ENCODE data around the gene GOLGA7B.

- TF ChIP-seq CTCF (IDR thresholded peaks at IDR 0.05; ENCODE audit: extremely low read depth in 1 of 2, insufficient read depth in 1 of 2, low read depth in 1 of 2, low read length in 2 of 2) (no peak), POLR2AphosphoS5 (IDR thresholded peaks at IDR 0.05; ENCODE audit: insufficient read depth, low read depth, low read length) (no peak), POLR2A (IDR thresholded peaks at IDR 0.05; ENCODE audit: low read depth, low read length) (no peak), EZH2 (IDR thresholded peaks at IDR 0.05; ENCODE audit: borderline replicate concordance, low read depth, low read length, severe bottlenecking) (no peak), JUN (IDR thresholded peaks at IDR 0.05; ENCODE audit: borderline replicate concordance, insufficient read depth, insufficient read length, low read depth) (no peak)
Observed at GRCh38 chr10:97896756-97897358, 47.2 kb downstream of the GOLGA7B start.
